ENCODE data around the gene RAPGEF4. TPM values are rescaled to one million over a fixed set of nuclear protein-coding genes. Genes with fewer than 3 reads are reported as not detected.

RAPGEF4 gene
- polyA plus RNA-seq, 3 donors, result not detected

DNA sequence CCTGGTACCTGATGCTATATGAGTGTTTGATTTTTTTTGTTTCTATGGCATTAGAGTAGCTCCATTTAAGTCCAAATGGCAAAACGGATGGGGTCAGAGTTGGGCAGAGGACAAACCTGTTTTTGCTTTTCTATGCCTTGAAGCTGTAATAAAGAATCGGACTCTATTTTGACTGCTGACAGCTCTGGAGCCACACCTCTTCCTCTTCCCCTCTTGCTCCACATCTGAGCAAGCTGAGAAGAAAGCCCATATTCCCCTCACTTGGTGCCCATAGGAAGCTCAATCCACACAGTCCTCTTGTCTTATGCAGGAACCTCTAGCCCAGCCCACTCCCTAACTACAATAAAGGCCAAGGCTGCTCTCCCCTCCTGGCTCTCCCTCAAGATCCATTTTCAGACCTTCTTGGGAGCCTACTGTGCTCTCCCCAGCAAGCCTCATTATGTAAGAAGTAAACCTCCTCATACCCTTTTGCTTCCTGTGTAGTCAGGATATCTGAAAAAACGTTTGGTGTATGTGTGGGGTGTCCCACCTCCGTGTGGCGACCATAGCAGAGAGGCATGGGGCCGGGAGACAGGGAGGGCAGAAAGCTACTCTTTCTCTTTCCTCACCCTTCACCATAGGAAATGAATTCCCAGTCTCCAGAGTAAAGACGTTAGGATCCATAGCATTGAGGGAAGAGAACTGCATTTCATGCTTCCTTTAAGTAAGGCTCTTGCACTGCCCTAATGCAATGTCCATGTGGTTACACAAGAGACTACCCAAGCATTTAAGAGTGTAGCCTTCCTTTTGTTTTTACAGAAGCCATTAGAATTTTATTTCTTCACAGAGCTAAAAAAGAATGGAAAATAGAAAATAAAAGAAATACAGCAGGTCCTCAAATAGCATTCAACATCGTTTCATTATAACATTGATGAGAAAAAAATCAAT lies 41.9 kb upstream of the RAPGEF4 start:
- peak overlapping the region in 2 of 3 experiments; percentile 7 to 50 for H3K4me3 ChIP-seq (replicated peaks in 1 of 3; ENCODE audit: low read depth in 2 of 3, low read length in 3 of 3)
- Mint-ChIP-seq H3K27ac (peak overlapping the region; percentile 75 to 93 (median 88)), H3K4me1 (peaks cover 35% of the 10 kb centered on the region), H3K27me3 (ENCODE audit: low read depth in 3 of 3) (peaks cover 0 to 3% (median 2%) of the 10 kb centered on the region in 3 donors), H3K4me3 (peak overlapping the region; percentile 35 to 77), H3K9me3 (peaks cover 1 to 16% (median 7%) of the 10 kb centered on the region in 7 donors), H3K36me3 (no peaks in the 10 kb centered on the region)
- H4K20me1 ChIP-seq (ENCODE audit: insufficient read depth, low read length), result no peaks in the 10 kb centered on the region
- H3K9me3 ChIP-seq (replicated peaks in 1 of 2; ENCODE audit: control insufficient read depth in 1 of 2, insufficient read depth in 1 of 2, low read length in 2 of 2), result peaks cover 0 to 2% of the 10 kb centered on the region in 2 donors
- H3K27ac ChIP-seq (ENCODE audit: low read depth in 1 of 2, low read length in 2 of 2), result peak overlapping the region; percentile 38 to 70
- no peak for TF ChIP-seq CTCF (IDR thresholded peaks at IDR 0.05)
- peaks cover 21 to 25% of the 10 kb centered on the region in 2 donors for H3K4me1 ChIP-seq (ENCODE audit: control insufficient read depth in 1 of 2, insufficient read depth in 2 of 2, low read length in 2 of 2)
- intact Hi-C loops (cut with micrococcal nuclease), result no loop called here
- peak overlapping the region; percentile 42 for H2AFZ ChIP-seq (ENCODE audit: insufficient read depth, low read depth, low read length, poor library complexity, severe bottlenecking)
- no peaks in the 10 kb centered on the region for H3K79me2 ChIP-seq (ENCODE audit: insufficient read depth, low read length)
- peak overlapping the region; percentile 37 for H3K9ac ChIP-seq (ENCODE audit: insufficient read depth, low read length, poor library complexity, severe bottlenecking)
- peak; percentile 23 to 61 (median 35) for DNase-seq
- no peaks in the 10 kb centered on the region for H3K36me3 ChIP-seq (replicated peaks in 1 of 2; ENCODE audit: control insufficient read depth in 1 of 2, insufficient read depth in 2 of 2, low read length in 2 of 2)
- H3K27me3 ChIP-seq (ENCODE audit: control insufficient read depth in 2 of 2, insufficient read depth in 2 of 2, low read length in 2 of 2), result no peaks in the 10 kb centered on the region
- peak overlapping the region; percentile 67 for H3K4me2 ChIP-seq (replicated peaks; ENCODE audit: extremely low read depth, low read length, poor library complexity, severe bottlenecking)
- WGBS (ENCODE audit: insufficient coverage), result 0% methylated on average over 1 of the region's 8 CpGs

DNA sequence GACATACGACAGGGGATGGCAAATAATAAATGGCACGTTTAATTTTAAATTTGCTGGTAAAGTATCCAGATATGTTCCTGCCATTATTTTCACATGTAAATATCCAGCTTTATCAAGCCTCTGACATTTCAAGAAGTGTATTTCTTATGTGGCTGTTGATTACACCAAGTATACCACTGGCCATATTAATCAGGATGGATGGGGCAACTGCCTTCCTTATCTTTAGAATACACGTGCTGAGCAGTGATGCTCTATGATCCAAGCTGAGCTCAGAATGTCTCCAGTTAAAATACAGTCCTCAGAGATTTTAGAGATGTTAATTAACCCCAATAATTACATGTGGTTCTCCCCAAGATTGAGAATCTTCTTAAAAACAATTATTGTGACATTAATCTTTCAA lies 38.3 kb upstream of the RAPGEF4 start:
- intact Hi-C loops (cut with micrococcal nuclease), result no loop called here
- no peaks in the 10 kb centered on the region for H3K36me3 Mint-ChIP-seq
- H3K9me3 Mint-ChIP-seq, result peaks cover 0 to 11% (median 3%) of the 10 kb centered on the region in 7 donors
- DNase-seq, result no peak
- no peak overlapping the region for H3K27ac Mint-ChIP-seq
- no peak overlapping the region for H3K4me3 ChIP-seq (replicated peaks in 1 of 3; ENCODE audit: low read depth in 2 of 3, low read length in 3 of 3)
- TF ChIP-seq CTCF (IDR thresholded peaks at IDR 0.05), result no peak
- H3K4me1 ChIP-seq (ENCODE audit: control insufficient read depth in 1 of 2, insufficient read depth in 2 of 2, low read length in 2 of 2), result peaks cover 21 to 25% of the 10 kb centered on the region in 2 donors
- no CpG with 5 or more reads among the region's 3 CpGs for WGBS (ENCODE audit: insufficient coverage)
- H4K20me1 ChIP-seq (ENCODE audit: insufficient read depth, low read length), result no peaks in the 10 kb centered on the region
- no peaks in the 10 kb centered on the region for H3K9me3 ChIP-seq (replicated peaks in 1 of 2; ENCODE audit: control insufficient read depth in 1 of 2, insufficient read depth in 1 of 2, low read length in 2 of 2)
- no peak overlapping the region for H3K4me3 Mint-ChIP-seq
- H3K36me3 ChIP-seq (replicated peaks in 1 of 2; ENCODE audit: control insufficient read depth in 1 of 2, insufficient read depth in 2 of 2, low read length in 2 of 2), result no peaks in the 10 kb centered on the region
- peaks cover 0 to 3% of the 10 kb centered on the region in 2 donors for H3K27me3 ChIP-seq (ENCODE audit: control insufficient read depth in 2 of 2, insufficient read depth in 2 of 2, low read length in 2 of 2)
- H3K79me2 ChIP-seq (ENCODE audit: insufficient read depth, low read length), result no peaks in the 10 kb centered on the region
- H3K27me3 Mint-ChIP-seq (ENCODE audit: low read depth in 3 of 3), result peaks cover 0 to 10% (median 2%) of the 10 kb centered on the region in 3 donors
- no peak overlapping the region for H3K9ac ChIP-seq (ENCODE audit: insufficient read depth, low read length, poor library complexity, severe bottlenecking)
- no peak overlapping the region for H2AFZ ChIP-seq (ENCODE audit: insufficient read depth, low read depth, low read length, poor library complexity, severe bottlenecking)
- peaks cover 34% of the 10 kb centered on the region for H3K4me1 Mint-ChIP-seq
- no peak overlapping the region for H3K4me2 ChIP-seq (replicated peaks; ENCODE audit: extremely low read depth, low read length, poor library complexity, severe bottlenecking)
- H3K27ac ChIP-seq (ENCODE audit: low read depth in 1 of 2, low read length in 2 of 2), result no peak overlapping the region
